HG03025 (cell line): ENCODE results near the gene ACIN1.
A peak's percentile ranks its signal among the peaks of the same experiment; 100 is the strongest.
"Not testable (repeated sequence)": the region's sequence is repeated elsewhere in the genome, so short reads cannot be mapped to it uniquely, and the experiment has no call there.

Experiments used
- ATAC-seq: cut with Tn5 transposase; IDR thresholded peaks from one replicate; pipeline ENCODE4 v1.9.1; 2021; ENCODE audit warnings: mild to moderate bottlenecking, moderate library complexity; ENCODE audit not compliant: unreplicated experiment, low FRiP score

The ACIN1 gene

GRCh38 chr14:23124337-23124954, 29.5 kb upstream of the ACIN1 start:
- ATAC-seq, result no peak

GRCh38 chr14:23123419-23123818, 28.5 kb upstream of the ACIN1 start:
- ATAC-seq, result no peak

GRCh38 chr14:23122086-23122485, 27.1 kb upstream of the ACIN1 start:
- no peak for ATAC-seq

GRCh38 chr14:23121361-23121771, 26.4 kb upstream of the ACIN1 start:
- no peak for ATAC-seq

- peak; percentile 65 for ATAC-seq
These were observed 25.8 kb upstream of the ACIN1 start for GRCh38 chr14:23120541-23121251.

- no peak for ATAC-seq
These were observed 24.7 kb upstream of the ACIN1 start for GRCh38 chr14:23119363-23120327.

- no peak for ATAC-seq
These were observed 23.8 kb upstream of the ACIN1 start, which contains the start of gene CEBPE for GRCh38 chr14:23118506-23119362. CEBPE (minus strand) TSS chr14:23119255; CDS start chr14:23119091, 164 bp downstream.

- ATAC-seq, result no peak
These were observed 22.6 kb upstream of the ACIN1 start for GRCh38 chr14:23117371-23118020.

- ATAC-seq, result no peak
These were observed 21.0 kb upstream of the ACIN1 start for GRCh38 chr14:23115918-23116317.

GRCh38 chr14:23115039-23115731, 20.2 kb upstream of the ACIN1 start:
- no peak for ATAC-seq

GRCh38 chr14:23114669-23115038, 19.7 kb upstream of the ACIN1 start:
- ATAC-seq, result no peak

- no peak for ATAC-seq
These were observed 19.2 kb upstream of the ACIN1 start for GRCh38 chr14:23114120-23114458.

- no peak for ATAC-seq
These were observed 18.6 kb upstream of the ACIN1 start for GRCh38 chr14:23113431-23114119.

- ATAC-seq, result no peak
These were observed 17.6 kb upstream of the ACIN1 start for GRCh38 chr14:23112359-23113178.

- no peak for ATAC-seq
These were observed 15.8 kb upstream of the ACIN1 start for GRCh38 chr14:23110579-23111365.

- no peak for ATAC-seq
These were observed 14.8 kb upstream of the ACIN1 start for GRCh38 chr14:23109769-23110168.

- ATAC-seq, result not testable (repeated sequence)
These were observed 13.2 kb upstream of the ACIN1 start for GRCh38 chr14:23108169-23108568.
